GM21825 (cell line): Measurements from ENCODE around the gene HS3ST3A1.

Source experiments
- ATAC-seq: cut with Tn5 transposase; IDR thresholded peaks from one replicate; pipeline ENCODE4 v1.9.1; 2021; ENCODE audit warnings: mild to moderate bottlenecking, moderate library complexity; ENCODE audit not compliant: unreplicated experiment

Gene HS3ST3A1

DNA sequence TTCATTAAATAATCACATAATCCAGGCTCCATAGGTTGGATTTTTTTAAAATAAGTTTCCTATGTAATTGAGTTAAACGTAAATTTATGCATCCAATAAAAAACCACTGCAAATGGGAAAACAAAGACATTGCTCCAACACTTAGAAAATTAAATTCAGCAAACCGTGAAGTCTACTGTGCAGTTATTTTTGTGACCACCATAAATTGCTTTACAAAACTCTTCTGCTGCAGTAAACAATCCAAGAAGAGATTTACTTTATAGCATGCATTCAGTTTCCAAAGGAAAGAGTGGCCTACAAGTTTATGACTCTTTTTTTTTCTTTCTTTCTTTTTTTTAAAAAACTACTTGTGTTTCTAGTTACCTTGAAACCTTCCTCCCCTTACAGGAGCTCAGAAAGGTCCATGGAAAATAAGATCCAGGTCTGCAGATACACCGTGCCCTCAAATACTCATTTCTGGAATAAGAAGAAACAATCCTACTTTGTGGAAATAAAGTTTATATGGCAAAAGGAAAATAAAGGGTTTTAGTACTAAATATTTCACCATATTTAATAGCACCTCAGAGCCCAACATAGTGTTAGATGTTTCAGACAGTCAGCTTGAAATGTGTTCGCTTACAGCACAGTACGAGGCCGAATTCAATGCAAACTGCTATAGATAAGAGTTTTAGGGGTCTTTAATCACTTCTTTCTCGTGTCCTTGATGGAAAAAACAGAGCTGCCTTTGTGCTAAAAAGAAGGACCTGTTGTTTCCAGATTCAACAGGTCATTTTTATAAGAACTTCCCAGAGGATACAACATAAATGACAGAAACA lies 3.2 kb downstream of the HS3ST3A1 start:
- ATAC-seq = no peak

DNA sequence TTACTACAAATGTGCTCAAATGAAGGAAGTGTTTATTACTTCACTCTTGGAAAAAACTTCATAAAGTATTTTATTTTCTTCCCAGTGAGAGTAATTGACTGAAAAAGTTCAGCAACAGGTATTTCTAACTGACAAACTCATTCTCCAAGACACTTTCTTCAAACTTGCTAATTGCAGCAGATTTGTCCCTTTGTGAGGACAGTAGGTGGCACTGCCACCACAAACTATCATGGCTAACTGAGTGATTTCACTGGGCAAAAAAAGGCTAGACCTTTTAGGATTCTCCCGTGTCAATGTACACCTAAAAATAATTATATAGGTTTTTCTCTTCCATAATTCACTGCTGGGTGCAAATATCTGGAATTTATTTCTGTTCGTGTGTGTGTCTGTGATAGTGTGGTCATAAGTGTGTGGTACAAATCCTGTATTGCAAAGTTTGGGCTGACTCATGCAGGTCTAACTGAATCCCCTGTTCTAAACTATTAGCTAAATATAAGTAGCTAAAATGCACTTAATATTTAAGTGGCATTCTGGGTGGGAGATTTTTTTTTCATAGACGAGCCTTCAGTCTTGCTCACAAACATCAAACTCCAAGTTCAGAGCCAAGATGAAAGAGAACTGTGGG lies 3.9 kb downstream of the HS3ST3A1 start:
- ATAC-seq = no peak

DNA sequence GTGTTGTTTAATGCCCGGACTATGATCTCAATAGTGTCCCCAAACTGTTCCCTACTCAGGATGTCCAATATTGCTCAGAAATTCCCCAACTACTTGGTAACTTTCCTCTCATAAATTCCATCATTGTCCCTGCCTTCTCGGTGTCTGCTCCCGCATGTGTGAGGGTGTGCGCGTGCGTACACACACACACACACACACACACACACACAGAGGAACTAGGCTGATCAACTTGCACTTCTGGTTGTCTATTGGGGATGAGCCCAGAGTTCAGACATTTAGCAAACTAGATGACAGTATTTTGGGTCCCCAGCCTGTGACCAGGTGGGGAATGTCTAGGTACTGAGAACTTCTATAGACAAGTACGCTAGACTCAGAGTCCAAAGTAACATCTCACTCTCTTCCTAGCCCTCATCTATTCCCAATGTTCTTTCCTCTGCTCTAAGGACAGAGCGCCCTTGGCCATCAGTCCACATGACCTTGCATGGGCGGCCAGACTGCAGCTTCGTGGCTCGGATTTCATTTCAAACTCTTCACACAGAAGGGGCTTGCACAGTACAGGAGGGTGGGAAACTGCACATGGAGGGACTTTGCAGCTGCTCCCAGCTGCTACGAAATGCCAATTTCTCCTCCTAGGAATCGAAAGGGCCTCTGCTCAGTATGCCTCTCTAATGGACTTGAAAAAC lies 5.3 kb downstream of the HS3ST3A1 start:
- no peak for ATAC-seq

DNA sequence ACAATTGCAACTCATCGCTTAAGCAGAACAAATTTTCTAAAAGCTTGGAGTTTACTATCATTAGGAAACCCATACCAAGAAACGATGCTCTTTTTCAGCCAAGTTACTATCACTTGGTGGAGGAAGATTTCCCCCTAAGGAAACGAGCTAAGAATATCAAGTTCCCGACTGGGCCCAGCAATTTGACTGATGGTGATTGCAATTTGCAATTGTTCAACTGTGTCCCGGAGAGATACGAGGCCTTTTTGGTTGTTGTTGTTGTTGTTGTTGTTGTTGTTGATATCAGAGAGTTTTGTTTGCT lies 6.2 kb downstream of the HS3ST3A1 start:
- no peak for ATAC-seq

DNA sequence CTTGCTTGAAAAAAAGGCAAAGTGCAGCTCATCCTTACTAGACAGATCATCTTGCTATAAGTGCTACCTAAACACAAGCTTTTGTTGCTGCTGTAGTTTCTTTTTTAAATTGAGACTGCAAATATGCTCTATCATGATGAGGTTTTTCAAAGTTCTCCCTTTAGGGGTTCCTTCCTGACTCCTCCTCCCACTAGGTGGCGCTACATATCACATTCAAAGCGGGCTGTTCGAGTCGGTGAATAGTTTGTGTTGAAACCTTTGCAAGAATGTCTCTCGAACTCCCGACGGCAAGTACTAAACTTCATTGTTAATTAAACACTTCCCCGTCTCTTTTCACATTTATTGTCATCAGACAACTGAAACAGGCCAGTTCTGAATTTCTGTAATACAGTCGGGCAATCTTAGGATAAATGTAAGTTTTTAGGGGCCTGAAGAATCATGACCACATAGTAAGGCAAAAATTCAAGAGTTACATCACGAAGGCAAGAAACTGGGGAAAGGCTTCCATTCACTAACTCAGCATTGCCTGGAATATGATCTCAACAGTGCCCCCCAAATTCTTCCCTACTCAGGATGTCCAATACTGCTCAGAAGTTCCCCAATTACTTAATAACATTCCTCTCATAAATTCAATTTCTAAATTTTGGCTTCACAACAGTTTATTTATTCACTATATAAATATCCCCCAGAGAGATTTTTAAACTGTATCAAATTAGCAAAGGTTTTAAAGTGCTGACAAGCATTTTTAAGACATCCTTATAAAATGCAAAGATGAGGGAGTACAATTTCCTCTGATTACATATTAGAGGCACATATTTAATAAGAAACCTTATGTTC lies 6.7 kb downstream of the HS3ST3A1 start:
- ATAC-seq = no peak

DNA sequence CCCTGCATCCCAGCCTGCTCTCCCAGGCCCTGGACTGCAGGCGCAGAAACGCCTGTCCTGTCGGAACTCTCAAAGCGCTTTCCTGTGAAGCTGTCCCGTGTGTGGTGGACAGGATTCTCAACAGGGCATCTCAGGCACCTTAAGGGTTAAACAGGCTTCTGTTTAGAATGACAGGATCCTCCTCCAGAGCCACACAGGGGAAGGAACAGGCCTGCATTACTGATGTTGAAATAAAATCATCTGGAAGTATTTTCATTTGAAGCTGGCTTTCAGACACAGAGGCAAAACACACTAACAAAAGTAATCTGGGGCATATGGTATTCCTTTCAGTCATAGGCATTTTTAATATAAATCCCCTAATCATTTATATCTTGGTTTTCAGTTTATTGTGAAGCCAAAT lies 7.4 kb downstream of the HS3ST3A1 start:
- ATAC-seq = no peak

DNA sequence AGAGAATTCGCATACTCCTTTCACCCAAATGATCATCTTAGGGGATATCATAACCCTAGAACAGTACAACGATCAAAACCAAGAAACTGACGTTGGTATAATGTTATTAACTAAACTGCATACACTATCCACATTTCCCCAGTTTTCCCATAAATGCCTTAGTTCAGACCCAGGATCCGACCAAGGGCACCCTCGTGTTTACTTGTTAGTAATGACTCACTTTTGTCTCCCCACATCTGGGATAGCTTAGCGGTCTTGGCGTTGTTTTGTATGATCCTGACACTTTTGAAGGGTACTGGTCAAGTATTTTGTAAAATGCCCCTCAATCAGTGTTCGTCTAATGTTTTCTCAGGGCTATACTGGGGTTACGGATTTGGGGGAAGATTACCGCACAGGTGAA lies 8.0 kb downstream of the HS3ST3A1 start:
- ATAC-seq = no peak

DNA sequence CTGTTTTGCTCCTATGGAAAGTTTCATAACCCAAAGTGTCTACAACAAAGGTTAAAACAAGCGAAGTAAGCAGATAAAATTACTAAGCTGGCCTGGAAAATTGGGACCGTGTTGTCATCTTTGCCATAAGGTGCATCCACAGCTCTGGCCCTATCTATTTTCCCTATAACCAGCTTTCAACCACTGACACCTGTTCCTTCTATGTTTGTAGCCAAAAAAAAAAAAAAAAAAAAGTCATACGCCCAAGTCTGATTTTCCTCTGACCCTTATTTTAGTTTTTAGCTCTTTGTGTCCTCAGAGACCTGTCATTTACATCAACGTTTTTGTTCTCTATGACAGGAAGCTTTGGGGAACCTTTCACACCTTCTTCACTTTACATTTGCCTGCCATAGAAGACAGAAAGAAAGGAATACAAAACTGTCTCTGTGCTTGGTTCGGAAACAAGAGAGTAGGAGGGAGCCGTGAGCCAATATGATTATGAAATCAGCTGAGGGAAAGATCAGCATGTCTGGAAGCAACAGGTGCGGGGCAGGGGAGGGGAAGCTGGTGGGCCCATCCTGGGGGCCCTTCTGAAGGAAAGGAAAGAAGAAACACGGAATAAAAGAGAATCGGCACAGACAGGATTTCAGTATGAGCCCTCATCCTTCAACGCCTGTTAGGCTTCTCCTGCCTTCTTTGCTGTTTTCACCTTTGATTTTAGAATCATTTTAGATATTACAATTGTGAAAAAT lies 8.5 kb downstream of the HS3ST3A1 start:
- ATAC-seq = no peak

DNA sequence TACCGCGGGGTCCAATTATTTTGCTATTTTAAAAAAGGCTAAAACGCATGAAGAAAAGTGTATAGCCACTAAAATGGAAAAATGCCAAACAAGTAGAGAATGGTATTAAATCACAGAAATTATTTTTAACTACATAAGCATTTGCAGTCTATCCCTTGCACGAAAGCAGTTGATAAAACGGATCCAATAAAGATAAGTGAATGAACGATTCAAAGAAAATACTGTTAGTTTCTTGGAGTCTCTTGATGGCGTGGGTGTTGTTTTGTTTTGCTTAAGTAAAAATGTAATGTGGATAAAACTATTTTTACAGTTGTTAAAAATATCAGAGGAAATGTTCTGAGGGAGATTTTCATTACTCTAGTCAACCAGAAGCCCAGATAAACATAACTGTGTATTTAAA lies 9.3 kb downstream of the HS3ST3A1 start:
- ATAC-seq = no peak

DNA sequence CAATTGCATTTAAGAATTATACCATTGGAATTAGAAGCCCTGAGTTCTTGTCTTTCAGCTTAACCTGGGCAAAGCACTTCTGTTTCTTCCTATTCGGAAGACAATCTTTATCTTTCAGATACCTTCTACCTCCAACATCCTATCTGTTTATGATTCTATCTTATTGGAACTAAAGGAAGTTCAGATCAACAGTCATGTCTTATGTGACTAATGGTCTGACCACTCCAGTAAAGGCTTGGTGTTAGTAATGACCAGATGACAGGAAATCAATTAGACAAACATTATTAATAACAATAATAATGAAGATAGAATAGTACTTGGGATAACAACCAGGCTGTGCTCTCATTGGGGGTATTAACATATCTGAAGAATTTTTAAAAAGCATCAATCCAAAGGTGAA lies 11.3 kb downstream of the HS3ST3A1 start:
- no peak for ATAC-seq

DNA sequence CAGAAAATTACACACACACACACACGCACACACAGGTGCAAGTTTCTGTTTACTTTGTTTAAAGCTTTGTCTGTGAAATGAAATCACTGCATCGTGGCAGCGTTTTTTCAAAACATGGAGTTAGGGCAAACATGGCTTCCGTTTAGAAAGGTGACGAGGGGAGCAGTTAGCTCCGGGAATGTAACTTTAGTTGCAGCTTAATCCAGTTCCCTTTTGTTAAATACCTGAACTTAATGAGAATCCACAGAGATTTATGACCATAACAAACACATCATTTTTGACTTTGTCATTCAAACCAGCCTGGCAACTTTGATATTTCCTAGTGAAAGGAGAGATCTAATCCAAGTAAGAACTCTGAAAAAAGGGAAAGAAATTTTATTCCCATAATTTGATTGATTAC lies 12.1 kb downstream of the HS3ST3A1 start:
- ATAC-seq = no peak

DNA sequence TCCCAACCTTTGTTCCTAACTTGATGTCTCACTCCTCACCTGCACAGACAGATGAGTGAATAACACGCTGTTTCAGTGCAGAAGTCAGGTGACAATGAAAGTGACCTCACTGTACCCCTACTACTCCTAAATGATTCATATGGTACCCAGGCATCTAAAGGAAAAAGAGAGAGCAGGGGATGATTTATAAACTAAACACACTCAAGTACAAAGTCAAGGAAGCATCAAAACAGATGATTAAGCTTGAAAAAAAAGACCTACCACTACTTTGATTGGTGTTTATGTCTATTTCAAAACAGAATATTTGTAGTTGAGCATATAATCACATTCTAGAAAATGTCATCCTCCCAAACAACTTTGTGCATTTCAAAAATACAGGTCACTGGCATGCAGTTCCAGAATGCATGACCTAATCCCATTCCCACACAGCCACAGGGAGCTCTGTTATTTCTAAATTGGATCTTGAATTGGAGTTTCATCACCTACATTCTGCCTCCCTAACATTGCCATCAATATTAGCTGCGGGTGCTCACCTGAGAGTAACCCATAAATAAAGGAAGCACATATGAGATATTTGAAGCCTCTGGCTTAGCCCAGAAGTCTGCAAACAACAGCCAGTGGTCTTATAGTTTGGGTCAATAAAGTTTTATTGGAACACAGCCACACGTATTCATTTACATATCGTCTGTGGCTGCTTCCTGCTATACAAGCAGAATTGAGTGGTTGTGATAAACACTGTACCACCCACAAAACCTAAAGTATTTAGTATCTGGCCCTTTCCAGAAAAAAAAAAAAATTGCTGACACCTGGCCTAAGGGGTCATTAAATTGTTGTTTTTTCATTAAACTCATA lies 14.0 kb downstream of the HS3ST3A1 start:
- ATAC-seq = no peak

DNA sequence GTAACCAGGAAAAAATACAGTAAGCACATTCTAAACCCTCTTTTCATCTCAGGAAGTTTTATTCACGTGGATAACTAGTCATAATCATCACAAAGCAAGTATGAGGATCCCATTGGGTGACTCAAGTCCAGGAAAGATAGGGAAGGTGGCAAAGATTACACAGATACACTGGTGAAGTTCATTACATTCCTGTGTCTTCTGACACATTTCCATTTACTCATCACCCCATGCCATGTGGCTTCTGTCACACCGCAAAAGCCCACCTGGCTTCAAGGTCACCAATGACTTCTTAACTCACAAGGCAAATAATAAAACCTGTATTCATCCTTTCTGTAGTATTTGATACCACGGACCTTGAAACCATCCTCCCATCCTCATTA lies 17.0 kb downstream of the HS3ST3A1 start:
- ATAC-seq = no peak

DNA sequence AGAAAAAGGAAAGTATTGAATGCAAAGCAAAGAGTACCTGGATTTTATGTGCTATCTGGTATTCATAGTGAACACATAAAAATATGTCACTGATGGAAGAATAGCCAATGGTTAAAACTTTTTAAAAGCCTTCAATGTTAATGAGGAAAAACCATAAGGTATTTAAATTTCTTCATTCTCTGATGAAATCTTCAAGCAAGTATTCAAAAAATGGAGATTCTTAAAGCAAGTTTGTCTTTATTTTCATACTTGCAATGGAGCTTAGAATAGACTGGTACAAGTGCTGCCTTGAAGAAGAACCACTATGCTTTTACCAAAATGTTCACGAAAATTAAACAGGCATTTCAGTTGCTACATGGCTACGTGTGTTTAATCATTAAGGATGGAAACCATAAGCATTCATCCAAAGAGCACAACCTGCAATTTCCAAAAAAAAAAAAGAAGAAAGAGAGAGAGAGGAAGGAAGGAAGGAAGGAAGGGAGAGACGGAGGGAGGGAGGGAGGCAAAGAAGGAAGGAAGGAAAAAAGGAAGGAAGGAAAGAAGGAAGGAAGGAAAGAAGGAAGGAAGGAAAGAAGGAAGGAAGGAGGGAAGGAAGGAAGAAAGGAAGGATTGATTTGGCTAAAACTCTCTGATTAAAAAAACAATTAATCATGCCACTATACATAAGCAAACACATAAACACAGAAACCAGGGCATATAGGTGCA lies 17.6 kb downstream of the HS3ST3A1 start:
- ATAC-seq = no peak

DNA sequence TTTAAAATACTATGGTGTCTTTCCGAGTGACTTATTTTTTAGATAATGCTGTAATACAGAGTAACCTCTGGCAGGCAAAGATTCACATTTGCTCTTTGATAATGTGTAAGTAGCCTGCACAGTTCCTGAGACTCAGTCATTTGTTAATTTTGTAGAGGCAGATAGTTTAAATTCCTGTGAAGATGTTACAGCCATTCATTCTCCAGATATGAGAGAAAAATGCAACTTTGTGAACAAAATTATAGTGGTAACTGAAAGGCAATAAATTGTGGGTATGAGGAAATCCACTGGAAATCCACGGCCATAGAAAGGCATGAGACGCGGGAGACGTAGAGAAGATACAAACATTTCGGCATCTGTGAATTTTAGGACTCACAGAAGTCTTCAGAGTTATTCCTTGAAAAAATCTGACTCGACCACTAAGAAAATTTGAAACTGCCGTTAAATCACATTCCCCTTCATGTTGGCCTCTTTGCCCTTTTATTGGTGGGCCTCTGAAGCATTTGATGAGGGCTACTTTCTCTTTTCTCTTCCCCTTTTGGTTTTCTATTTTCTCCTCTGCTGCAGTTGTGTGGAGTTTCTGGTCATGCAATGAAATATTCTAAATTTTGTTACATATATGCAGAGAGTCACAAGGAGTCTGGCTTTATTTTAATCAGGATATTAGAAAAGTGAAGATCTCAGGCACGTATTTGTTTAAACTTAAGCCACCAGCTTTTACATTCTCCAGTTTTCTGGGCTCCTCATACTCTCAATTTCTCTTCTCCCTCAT lies 18.8 kb downstream of the HS3ST3A1 start:
- no peak for ATAC-seq

DNA sequence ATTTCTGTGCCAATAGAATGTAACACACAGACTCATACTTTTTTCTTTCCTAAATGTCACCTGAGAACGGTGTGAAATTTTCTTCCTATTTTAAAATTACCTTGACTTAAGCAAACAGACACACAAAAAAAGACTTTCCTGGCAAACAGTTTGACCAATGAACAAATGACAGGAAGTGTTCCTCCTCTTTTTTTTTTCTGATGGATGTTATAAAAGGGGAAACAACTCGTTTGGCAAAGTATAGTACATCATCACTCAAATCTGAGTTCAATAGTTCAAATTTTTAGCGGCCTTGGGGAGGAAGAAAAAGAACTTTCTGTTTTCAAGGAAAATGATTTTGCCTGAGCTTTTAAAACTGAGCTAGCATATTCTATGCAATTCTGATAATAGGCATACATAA lies 19.8 kb downstream of the HS3ST3A1 start:
- no peak for ATAC-seq

DNA sequence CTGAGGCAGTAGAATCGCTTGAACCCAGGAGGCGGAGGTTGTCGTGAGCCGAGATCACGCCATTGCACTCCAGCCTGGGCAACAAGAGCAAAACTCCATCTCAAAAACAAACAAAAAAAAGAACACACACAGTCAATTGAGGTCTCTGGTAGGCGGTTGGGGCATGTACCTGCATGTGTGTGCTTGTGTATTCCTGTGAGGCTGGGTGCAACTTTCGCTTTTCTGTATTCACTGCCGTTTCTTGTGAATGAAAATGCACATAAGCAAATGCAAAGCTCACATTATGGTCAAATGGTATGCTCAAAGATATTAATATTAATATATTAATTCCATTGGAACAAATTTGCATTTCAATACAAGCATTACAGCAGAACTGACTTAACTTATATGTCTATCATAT lies 20.9 kb downstream of the HS3ST3A1 start:
- ATAC-seq = no peak

DNA sequence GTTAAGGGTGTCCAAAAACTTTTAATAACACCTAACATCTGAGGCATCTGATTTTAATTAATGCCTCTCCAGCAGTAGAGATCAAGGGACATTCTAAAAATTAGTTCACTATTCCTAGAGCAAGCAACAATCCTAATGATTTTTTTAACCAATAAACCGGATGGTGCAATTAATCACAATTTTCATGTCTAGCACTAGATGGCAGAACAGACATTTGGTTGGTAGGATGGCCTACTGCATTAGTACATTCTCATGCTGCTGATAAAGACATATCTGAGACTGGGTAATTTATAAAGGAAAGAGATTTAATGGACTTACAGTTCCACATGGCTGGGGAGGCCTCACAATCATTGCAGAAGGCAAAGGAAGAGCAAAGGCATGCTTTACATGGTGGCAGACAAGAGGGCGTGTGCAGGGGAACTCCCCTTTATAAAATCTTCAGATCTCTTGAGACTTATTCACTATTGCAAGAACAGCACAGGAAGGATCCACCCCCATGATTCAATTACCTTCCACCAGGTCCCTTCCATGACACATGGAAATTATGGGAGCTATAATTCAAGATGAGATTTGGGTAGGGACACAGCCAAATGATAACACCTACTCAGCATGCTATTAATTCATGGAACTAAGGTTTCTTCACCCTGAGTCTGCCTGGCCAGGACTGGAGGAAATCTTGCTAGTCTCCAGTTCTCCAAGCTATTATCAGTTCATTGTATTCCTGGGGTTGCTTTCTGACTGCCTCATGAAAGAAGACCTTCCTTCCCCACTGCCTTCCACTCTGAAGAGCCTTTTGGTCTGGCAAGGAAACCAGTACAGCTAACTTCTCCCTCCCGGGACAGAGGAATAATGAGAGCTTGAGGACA lies 24.8 kb downstream of the HS3ST3A1 start:
- no peak for ATAC-seq
